OCI-LY1 (cell line): ENCODE data around the gene LSM4.

Source experiments
- H2AFZ ChIP-seq: fragments of 200-600 bp; sonication (generic), shearing (Covaris generic); 2 replicates; pipeline ENCODE4 v1.6.0; 2014; ENCODE audit warnings: antibody characterized with exemption, mild to moderate bottlenecking, low read length
- H3F3A ChIP-seq: fragments of 200-600 bp; sonication (generic), shearing (Covaris generic); 2 replicates; pipeline ENCODE4 v1.6.0; 2014; ENCODE audit warnings: mild to moderate bottlenecking, antibody characterized with exemption, low read length, moderate library complexity; ENCODE audit not compliant: insufficient read depth
- H3K27ac ChIP-seq: fragments of 200-600 bp; sonication (generic); 2 replicates; pipeline ENCODE4 v1.5.1; 2014; ENCODE audit warnings: low read length, mixed run types, mild to moderate bottlenecking, low read depth; ENCODE audit not compliant: poor library complexity, severe bottlenecking
- H3K27me3 ChIP-seq: fragments of 200-600 bp; sonication (generic); 2 replicates; pipeline ENCODE4 v1.6.0; 2014; ENCODE audit warnings: antibody characterized with exemption, mild to moderate bottlenecking, low read length, moderate library complexity; ENCODE audit not compliant: insufficient read depth
- H3K36me3 ChIP-seq: fragments of 200-600 bp; sonication (generic); 2 replicates; pipeline ENCODE4 v1.6.1; 2014; ENCODE audit warnings: mild to moderate bottlenecking, antibody characterized with exemption, low read length, moderate library complexity, mixed read lengths; ENCODE audit not compliant: insufficient read depth
- H3K4me1 ChIP-seq: fragments of 200-600 bp; sonication (generic); 2 replicates; pipeline ENCODE4 v1.5.1; 2014; ENCODE audit warnings: mild to moderate bottlenecking, low read length, moderate library complexity; ENCODE audit not compliant: insufficient read depth, severe bottlenecking
- H3K4me2 ChIP-seq: fragments of 200-600 bp; sonication (generic), shearing (Covaris generic); 2 replicates; pipeline ENCODE4 v1.6.1; 2014; ENCODE audit warnings: low read length
- H3K4me3 ChIP-seq: fragments of 200-600 bp; sonication (generic); 2 replicates; pipeline ENCODE4 v1.5.1; 2014; ENCODE audit warnings: low read length, low read depth, mild to moderate bottlenecking, mixed read lengths; ENCODE audit not compliant: poor library complexity, severe bottlenecking
- H3K79me2 ChIP-seq: fragments of 200-600 bp; shearing (Covaris generic); 2 replicates; pipeline ENCODE4 v1.6.1; 2016; ENCODE audit warnings: mixed run types, low read length, mixed read lengths; ENCODE audit not compliant: insufficient read depth
- H3K9ac ChIP-seq: fragments of 200-600 bp; sonication (generic), shearing (Covaris generic); 2 replicates; pipeline ENCODE4 v1.6.1; 2014; ENCODE audit warnings: mild to moderate bottlenecking, low read length, mixed read lengths
- H3K9me2 ChIP-seq: fragments of 200-600 bp; sonication (generic), shearing (Covaris generic); 2 replicates; pipeline ENCODE4 v1.6.1; 2014; ENCODE audit warnings: low read depth, mild to moderate bottlenecking, low read length, mixed read lengths
- H3K9me3 ChIP-seq: fragments of 200-600 bp; shearing (Covaris generic); 2 replicates; pipeline ENCODE4 v1.6.1; 2014; ENCODE audit warnings: low read length, mixed read lengths
- H4K20me1 ChIP-seq: fragments of 200-600 bp; sonication (generic), shearing (Covaris generic); 2 replicates; pipeline ENCODE4 v1.6.0; 2016; ENCODE audit warnings: mild to moderate bottlenecking, low read length; ENCODE audit not compliant: insufficient read depth
- CTCF ChIP-seq: fragments of 200-600 bp; sonication (generic), shearing (Covaris generic); IDR thresholded peaks from 2 replicates; pipeline ENCODE4 v1.5.1; 2017; ENCODE audit warnings: mild to moderate bottlenecking, antibody characterized with exemption, low read length, moderate library complexity, mixed read lengths
- EZH2 ChIP-seq: fragments of 200-600 bp; sonication (generic), shearing (Covaris generic); IDR thresholded peaks from 2 replicates; pipeline ENCODE4 v1.8.0; 2017; ENCODE audit warnings: borderline replicate concordance, mixed run types, mild to moderate bottlenecking, antibody characterized with exemption, low read length, moderate library complexity, mixed read lengths

LSM4 gene

GRCh38 chr19:18322318-18322758, 538 bp downstream of the LSM4 start:
- Histone ChIP-seq H3K9ac (peak overlapping the region; percentile 88), H3F3A (0 out of 2 replicates have a peak, but pooled peaks cover 5% of the 10 kb centered on the region), H3K4me2 (peak overlapping the region; percentile 98), H3K36me3 (peaks cover 19% of the 10 kb centered on the region; the same call in 1 of the 2 replicates), H3K79me2 (peaks cover 13% of the 10 kb centered on the region), H3K9me3 (no peaks in the 10 kb centered on the region), H3K27me3 (no peaks in the 10 kb centered on the region), H3K4me1 (peaks cover 37% of the 10 kb centered on the region), H2AFZ (no peak overlapping the region), H3K27ac (peak overlapping the region; percentile 67), H4K20me1 (no peaks in the 10 kb centered on the region), H3K9me2 (no peaks in the 10 kb centered on the region), H3K4me3 (peak overlapping the region; percentile 90)
- no peak for TF ChIP-seq EZH2
- peak; percentile 47 for TF ChIP-seq CTCF

- Histone ChIP-seq H4K20me1 (no peaks in the 10 kb centered on the region), H3F3A (0 out of 2 replicates have a peak, but pooled peaks cover 5% of the 10 kb centered on the region), H3K36me3 (peaks cover 19% of the 10 kb centered on the region; the same call in 1 of the 2 replicates), H3K79me2 (peaks cover 13% of the 10 kb centered on the region), H3K4me2 (peak overlapping the region; percentile 98), H3K9me2 (no peaks in the 10 kb centered on the region), H3K27me3 (no peaks in the 10 kb centered on the region), H3K9ac (peak overlapping the region; percentile 88), H3K4me1 (peaks cover 40% of the 10 kb centered on the region), H3K4me3 (peak overlapping the region; percentile 90), H3K27ac (peak overlapping the region; percentile 67), H3K9me3 (no peaks in the 10 kb centered on the region), H2AFZ (no peak overlapping the region)
- TF ChIP-seq EZH2 (no peak), CTCF (no peak)
Observed at GRCh38 chr19:18321734-18322102, 1.2 kb downstream of the LSM4 start.

- H2AFZ ChIP-seq: no peak overlapping the region
- peaks cover 19% of the 10 kb centered on the region; the same call in 1 of the 2 replicates for H3K36me3 ChIP-seq
- H3F3A ChIP-seq: 0 out of 2 replicates have a peak, but pooled peaks cover 5% of the 10 kb centered on the region
- peaks cover 46% of the 10 kb centered on the region for H3K4me1 ChIP-seq
- peaks cover 13% of the 10 kb centered on the region for H3K79me2 ChIP-seq
- no peak for TF ChIP-seq CTCF
- no peak for TF ChIP-seq EZH2
- H3K27me3 ChIP-seq: no peaks in the 10 kb centered on the region
- peak overlapping the region; percentile 67 for H3K27ac ChIP-seq
- peak overlapping the region; percentile 88 for H3K9ac ChIP-seq
- H3K9me2 ChIP-seq: no peaks in the 10 kb centered on the region
- peak overlapping the region; percentile 98 for H3K4me2 ChIP-seq
- H3K4me3 ChIP-seq: peak overlapping the region; percentile 90
- H4K20me1 ChIP-seq: no peaks in the 10 kb centered on the region
- no peaks in the 10 kb centered on the region for H3K9me3 ChIP-seq
Observed at GRCh38 chr19:18320865-18321733, 1.8 kb downstream of the LSM4 start.
